GM18519 (cell line): ENCODE measurements around the gene UNC5B.

ENCODE experiments used
- ATAC-seq: cut with Tn5 transposase; IDR thresholded peaks from one replicate; pipeline ENCODE4 v1.9.1; 2021; ENCODE audit warnings: mild to moderate bottlenecking, moderate library complexity; ENCODE audit not compliant: unreplicated experiment, low FRiP score

UNC5B gene

GRCh38 chr10:71212318-71213126, at the start of gene UNC5B:
Gene UNC5B, plus strand, starts transcription at chr10:71212570. Its CDS starts 416 bp downstream, at chr10:71212986.
- ATAC-seq, result no peak

- ATAC-seq, result no peak
These were observed 38.9 kb upstream of the UNC5B start for GRCh38 chr10:71173466-71173865.

GRCh38 chr10:71176661-71177060, 35.7 kb upstream of the UNC5B start:
- ATAC-seq, result no peak

- no peak for ATAC-seq
These were observed 34.6 kb upstream of the UNC5B start for GRCh38 chr10:71177651-71178199.

- no peak for ATAC-seq
These were observed 33.5 kb upstream of the UNC5B start for GRCh38 chr10:71178880-71179279.

- no peak for ATAC-seq
These were observed 33.0 kb upstream of the UNC5B start for GRCh38 chr10:71179382-71179781.

- no peak for ATAC-seq
These were observed 27.9 kb upstream of the UNC5B start for GRCh38 chr10:71184421-71184820.

- no peak for ATAC-seq
These were observed 27.2 kb upstream of the UNC5B start for GRCh38 chr10:71185209-71185608.

- no peak for ATAC-seq
These were observed 25.2 kb upstream of the UNC5B start for GRCh38 chr10:71187197-71187596.

GRCh38 chr10:71187600-71187999, 24.8 kb upstream of the UNC5B start:
- ATAC-seq, result no peak

- no peak for ATAC-seq
These were observed 24.2 kb upstream of the UNC5B start for GRCh38 chr10:71188201-71188600.

GRCh38 chr10:71191019-71191418, 21.4 kb upstream of the UNC5B start:
- ATAC-seq, result no peak

GRCh38 chr10:71191551-71192076, 20.8 kb upstream of the UNC5B start:
- ATAC-seq, result no peak

GRCh38 chr10:71193516-71193915, 18.9 kb upstream of the UNC5B start:
- no peak for ATAC-seq

GRCh38 chr10:71197955-71198354, 14.4 kb upstream of the UNC5B start:
- ATAC-seq, result no peak

- no peak for ATAC-seq
These were observed 10.5 kb upstream of the UNC5B start for GRCh38 chr10:71201849-71202248.

- no peak for ATAC-seq
These were observed 10.1 kb upstream of the UNC5B start for GRCh38 chr10:71202314-71202713.

GRCh38 chr10:71203124-71203523, 9.2 kb upstream of the UNC5B start:
- no peak for ATAC-seq

- no peak for ATAC-seq
These were observed 8.7 kb upstream of the UNC5B start for GRCh38 chr10:71203716-71204115.

GRCh38 chr10:71204746-71205145, 7.6 kb upstream of the UNC5B start:
- no peak for ATAC-seq

- no peak for ATAC-seq
These were observed 6.9 kb upstream of the UNC5B start for GRCh38 chr10:71205468-71205867.

- ATAC-seq, result no peak
These were observed 5.5 kb upstream of the UNC5B start for GRCh38 chr10:71206911-71207310.
